HAP-1 (cell line): ENCODE results near the gene ADCY2.

Experiments used
- DNase-seq, 2 experiments: peaks; one replicate each; pipeline ENCODE4 v3.0.0-alpha.2; 2016 to 2020; ENCODE audit warnings: low spot score in 2 of 2
- H3K27me3 ChIP-seq: fragments of 250-450 bp; sonication (Bioruptor Pico); 2 replicates; pipeline ENCODE4 v1.5.1; 2020; ENCODE audit warnings: low read depth, mild to moderate bottlenecking, moderate library complexity
- H3K36me3 ChIP-seq: fragments of 250-450 bp; sonication (Bioruptor Pico); replicated peaks from 2 replicates; pipeline ENCODE4 v1.5.1; 2020; ENCODE audit warnings: mild to moderate bottlenecking
- H3K4me1 ChIP-seq: fragments of 250-450 bp; sonication (Bioruptor Pico); 2 replicates; pipeline ENCODE4 v1.5.1; 2020; ENCODE audit warnings: mild to moderate bottlenecking
- H3K4me3 ChIP-seq: fragments of 250-450 bp; sonication (Bioruptor Pico); 2 replicates; pipeline ENCODE4 v1.5.1; 2020; ENCODE audit warnings: mild to moderate bottlenecking, moderate library complexity
- H3K9me3 ChIP-seq: fragments of 250-450 bp; sonication (Bioruptor Pico); 2 replicates; pipeline ENCODE4 v1.5.1; 2020; ENCODE audit warnings: mild to moderate bottlenecking, moderate library complexity
- in situ Hi-C: fragments of 300-500 bp; cut with MboI; formaldehyde crosslinking; loops from 3 replicates; pipeline ENCODE4 v1.14.3; 2020; ENCODE audit warnings: low sequenced_read_pairs, inconsistent platforms, mixed read lengths

Gene ADCY2

DNA sequence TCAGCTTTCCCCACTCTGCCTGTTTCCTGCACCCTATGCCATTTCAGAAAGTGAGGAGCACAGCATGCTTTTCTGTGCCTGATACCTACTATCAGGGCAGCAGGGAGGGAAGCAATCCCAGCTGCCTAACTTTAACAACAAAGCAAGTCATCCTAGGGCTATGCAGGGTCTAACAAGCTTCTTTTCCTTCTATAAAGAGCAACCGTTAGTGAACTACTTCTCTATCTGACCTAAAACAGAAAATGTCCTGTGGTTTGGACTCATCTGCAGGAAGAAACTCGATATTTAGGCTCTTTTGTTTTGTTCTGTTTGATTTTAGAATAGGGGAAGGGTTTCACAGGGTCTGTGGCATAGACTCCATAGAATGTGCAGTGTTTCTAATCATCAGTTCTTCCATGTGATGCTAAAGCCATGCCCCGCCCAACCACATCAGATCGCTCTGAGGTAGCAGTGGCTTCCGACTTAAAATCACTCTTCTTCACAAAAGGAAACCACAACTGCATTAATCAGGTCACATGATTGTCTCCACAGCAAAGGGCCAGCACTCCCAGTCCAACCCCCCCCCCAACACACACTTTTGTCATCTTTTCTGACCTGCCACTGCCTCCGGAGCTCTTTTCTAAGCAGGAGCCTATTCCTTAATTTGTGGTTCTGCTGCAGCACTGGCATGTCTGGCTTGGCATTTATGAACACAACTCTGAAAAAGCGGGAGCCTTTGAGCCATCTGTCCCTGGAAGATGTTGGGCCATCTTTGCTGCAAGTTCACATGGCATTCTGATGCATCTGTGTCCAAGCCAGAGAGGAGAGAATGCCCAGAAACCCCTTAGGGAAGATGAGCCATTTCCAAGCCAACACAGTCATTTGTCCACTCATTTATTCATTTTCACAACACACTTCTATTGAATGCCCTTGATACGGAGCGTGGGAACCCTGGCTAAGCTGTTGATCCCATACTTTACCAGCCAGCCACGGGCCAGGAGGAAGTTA lies 383.4 kb downstream of the ADCY2 start:
- Histone ChIP-seq H3K9me3 (no peaks in the 10 kb centered on the region), H3K4me3 (no peak overlapping the region), H3K4me1 (no peaks in the 10 kb centered on the region), H3K27me3 (no peaks in the 10 kb centered on the region), H3K36me3 (no peaks in the 10 kb centered on the region)
- no peak for DNase-seq
- in situ Hi-C loops = no loop called here

DNA sequence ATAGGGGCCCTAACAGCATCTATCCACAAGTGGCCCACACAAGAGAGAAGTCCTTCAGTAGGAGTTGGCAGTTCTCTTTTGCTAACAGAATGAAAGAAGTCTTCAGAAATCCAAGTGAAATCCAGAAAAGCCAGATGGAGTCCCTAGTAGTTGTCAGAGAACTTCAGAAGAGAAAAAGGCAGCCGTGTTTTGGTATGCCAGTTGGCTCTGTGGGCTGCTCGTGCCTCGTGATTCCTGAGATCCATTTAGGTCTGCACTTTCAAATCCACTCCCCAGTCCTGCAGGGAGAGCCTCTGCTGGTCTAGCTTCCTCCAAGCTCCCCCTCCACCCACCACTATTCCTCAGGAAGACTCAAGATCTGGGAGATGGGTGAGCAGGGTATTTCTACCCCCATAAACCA lies 386.0 kb downstream of the ADCY2 start:
- in situ Hi-C loops = no loop called here
- DNase-seq = no peak

DNA sequence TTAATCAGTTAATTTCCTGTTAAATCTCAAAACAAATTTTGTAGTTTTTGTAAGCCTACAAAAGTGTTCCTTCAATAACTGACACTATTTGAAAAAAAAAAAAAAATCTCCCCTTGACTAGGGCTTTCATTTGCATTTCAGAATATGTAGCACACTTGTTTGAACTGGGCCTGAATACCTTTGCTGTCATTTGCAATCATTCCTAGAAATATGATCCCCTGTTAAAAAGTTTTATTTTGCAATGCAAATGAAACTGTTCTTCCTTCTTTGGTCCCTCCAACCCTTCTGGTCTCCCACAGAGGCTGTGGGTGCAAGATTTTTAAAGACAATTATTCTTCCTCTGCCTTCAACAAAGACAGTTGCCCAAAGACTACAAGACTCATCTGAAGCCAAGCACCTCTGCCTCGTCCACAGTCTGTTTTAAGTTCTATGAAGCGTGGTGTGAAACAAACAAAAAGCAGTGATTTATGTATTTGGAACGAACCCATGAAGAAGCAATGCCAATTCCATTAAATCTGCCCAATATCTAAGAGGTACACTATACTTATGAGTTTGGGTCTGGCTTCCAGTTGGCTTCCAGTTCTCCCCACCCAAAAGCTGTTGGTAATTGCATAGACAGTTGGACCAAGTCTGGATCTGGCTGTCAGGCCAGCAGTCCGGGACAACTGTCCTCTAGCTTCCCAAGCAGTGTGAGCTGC lies 388.9 kb downstream of the ADCY2 start:
- no peak for DNase-seq
- in situ Hi-C loops = no loop called here
- Histone ChIP-seq H3K27me3 (no peaks in the 10 kb centered on the region), H3K4me3 (no peak overlapping the region), H3K9me3 (no peaks in the 10 kb centered on the region), H3K36me3 (no peaks in the 10 kb centered on the region), H3K4me1 (no peaks in the 10 kb centered on the region)

More for the DNA sequence above, 386.0 kb downstream of the ADCY2 start:
- H3K4me3 ChIP-seq = no peak overlapping the region
- H3K9me3 ChIP-seq = no peaks in the 10 kb centered on the region
- no peaks in the 10 kb centered on the region for H3K4me1 ChIP-seq
- no peaks in the 10 kb centered on the region for H3K27me3 ChIP-seq
- no peaks in the 10 kb centered on the region for H3K36me3 ChIP-seq

DNA sequence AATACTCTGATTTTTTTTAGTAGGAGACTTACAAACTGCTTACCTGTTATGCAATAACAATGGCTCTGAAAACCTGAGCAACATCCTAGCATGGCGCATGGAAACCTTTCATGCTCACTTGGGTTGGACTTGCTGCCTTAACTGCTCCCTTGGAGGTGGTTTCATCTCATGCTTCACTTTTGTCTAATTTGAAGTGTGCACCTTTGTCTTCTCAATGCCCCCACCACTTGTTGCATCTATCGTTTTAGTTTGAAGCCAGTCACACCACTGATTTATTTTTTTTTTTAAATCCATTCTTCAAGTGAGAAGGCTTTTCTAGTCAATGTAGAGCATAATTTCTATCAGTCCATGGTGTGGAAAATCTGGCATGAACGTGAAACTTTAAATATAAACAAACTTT lies 391.8 kb downstream of the ADCY2 start:
- Histone ChIP-seq H3K4me1 (no peaks in the 10 kb centered on the region), H3K27me3 (no peaks in the 10 kb centered on the region), H3K36me3 (no peaks in the 10 kb centered on the region), H3K4me3 (no peak overlapping the region), H3K9me3 (no peaks in the 10 kb centered on the region)
- no peak for DNase-seq
- in situ Hi-C loops = no loop called here

DNA sequence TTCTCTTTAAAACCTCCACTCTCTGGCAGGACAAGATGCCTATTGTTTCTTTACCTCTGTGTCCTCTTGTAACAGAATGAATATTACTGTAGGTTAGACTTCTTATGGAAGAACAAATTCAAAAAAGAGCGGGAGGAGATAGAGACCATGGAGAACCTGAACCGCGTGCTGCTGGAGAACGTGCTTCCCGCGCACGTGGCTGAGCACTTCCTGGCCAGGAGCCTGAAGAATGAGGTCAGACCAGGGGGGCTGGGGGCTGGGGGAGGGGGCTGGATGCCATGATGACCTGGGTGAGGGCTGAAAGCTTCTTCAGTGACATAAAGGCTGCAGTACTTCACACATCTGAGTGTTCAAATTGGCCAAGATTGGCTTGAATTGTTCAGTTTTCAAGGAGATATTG lies 393.6 kb downstream of the ADCY2 start:
- H3K27me3 ChIP-seq = no peaks in the 10 kb centered on the region
- H3K4me1 ChIP-seq = no peaks in the 10 kb centered on the region
- in situ Hi-C loops = no loop called here
- H3K9me3 ChIP-seq = no peaks in the 10 kb centered on the region
- H3K36me3 ChIP-seq = no peaks in the 10 kb centered on the region
- no peak overlapping the region for H3K4me3 ChIP-seq
- DNase-seq = no peak

DNA sequence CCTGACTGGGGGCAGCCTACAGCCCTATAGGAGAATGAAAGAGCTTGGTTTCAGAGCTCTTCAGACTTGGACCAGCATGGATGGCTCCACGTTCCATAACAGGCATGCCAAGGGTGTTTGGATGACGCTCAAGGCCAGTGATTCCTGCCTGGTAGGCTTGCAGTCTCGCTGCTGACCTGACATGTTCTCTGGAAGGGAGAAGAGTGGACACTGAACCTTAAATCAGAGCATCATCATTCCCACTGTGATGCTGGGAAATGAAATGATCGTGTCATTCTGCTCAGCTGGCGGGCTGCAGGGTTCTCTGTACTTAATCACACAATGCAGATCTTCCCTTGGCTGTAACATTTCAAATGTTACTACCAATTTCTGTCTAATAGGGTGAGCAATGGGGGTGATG lies 398.0 kb downstream of the ADCY2 start:
- no peaks in the 10 kb centered on the region for H3K9me3 ChIP-seq
- in situ Hi-C loops = no loop called here
- H3K4me3 ChIP-seq = no peak overlapping the region
- no peak for DNase-seq
- H3K27me3 ChIP-seq = no peaks in the 10 kb centered on the region
- no peaks in the 10 kb centered on the region for H3K36me3 ChIP-seq
- no peaks in the 10 kb centered on the region for H3K4me1 ChIP-seq

DNA sequence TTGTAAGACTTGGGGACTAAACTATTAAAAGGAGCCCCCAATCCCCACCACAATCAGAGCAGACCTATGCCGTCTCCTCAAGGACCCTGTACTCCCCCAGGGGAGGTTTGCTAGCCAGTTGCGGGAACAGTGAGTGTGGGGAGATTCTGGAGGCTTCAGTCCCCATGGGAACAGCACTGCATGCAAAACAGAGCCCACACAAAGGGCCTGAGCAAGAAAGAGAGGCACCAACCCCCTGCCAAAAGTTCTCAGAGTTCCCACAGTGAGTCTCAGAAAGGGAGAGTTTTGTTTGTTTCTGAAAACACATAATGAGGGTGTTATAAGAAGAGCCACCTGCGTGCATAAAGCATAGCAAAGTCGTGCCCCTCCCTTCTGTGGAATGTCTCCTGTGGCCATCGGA lies 398.4 kb downstream of the ADCY2 start:
- in situ Hi-C loops = no loop called here
- Histone ChIP-seq H3K9me3 (no peaks in the 10 kb centered on the region), H3K36me3 (no peaks in the 10 kb centered on the region), H3K4me3 (no peak overlapping the region), H3K4me1 (no peaks in the 10 kb centered on the region), H3K27me3 (no peaks in the 10 kb centered on the region)
- DNase-seq = no peak

DNA sequence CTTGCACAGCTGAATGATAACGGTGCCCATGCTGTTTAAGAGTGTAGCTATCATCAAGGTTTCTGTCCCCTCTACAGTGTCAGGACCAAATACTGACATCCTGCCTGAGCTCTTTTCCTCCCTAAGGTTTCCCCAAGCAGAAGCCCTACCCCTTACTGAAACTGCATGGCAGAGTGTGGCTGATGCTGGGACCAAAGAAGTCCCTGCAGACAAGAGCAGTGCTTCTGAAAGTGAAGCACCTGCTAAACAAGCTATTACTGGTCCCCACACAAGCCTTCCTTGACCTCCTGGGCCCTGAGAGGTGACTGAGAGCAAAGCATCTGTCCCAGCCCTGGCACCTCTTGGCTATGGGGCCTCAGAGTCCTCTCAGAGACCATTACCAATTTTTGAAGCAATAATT lies 398.9 kb downstream of the ADCY2 start:
- in situ Hi-C loops = no loop called here
- no peak for DNase-seq
- Histone ChIP-seq H3K4me1 (no peaks in the 10 kb centered on the region), H3K36me3 (no peaks in the 10 kb centered on the region), H3K9me3 (no peaks in the 10 kb centered on the region), H3K27me3 (no peaks in the 10 kb centered on the region), H3K4me3 (no peak overlapping the region)

DNA sequence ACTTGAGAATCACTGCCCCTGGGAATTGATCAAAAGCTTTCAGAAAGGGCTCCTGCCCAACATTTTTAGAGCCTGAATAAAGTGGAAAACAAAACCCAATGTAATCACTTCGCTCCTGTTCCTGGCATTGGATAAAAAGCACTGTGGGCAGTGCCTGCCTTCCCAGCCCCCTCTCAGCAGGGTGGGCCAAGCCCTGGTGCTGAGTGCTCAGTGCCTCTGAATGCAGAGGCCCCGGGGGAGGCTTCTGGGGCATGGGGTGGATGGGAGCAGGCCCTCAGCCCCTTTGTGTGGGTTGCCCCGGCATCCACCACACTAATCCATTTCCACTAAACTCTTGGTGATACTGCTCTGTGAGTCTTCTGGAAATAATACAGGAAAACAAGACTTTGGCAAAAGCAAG lies 399.4 kb downstream of the ADCY2 start:
- no peak for DNase-seq
- Histone ChIP-seq H3K4me3 (no peak overlapping the region), H3K9me3 (no peaks in the 10 kb centered on the region), H3K27me3 (no peaks in the 10 kb centered on the region), H3K4me1 (no peaks in the 10 kb centered on the region), H3K36me3 (no peaks in the 10 kb centered on the region)
- in situ Hi-C loops = no loop called here

DNA sequence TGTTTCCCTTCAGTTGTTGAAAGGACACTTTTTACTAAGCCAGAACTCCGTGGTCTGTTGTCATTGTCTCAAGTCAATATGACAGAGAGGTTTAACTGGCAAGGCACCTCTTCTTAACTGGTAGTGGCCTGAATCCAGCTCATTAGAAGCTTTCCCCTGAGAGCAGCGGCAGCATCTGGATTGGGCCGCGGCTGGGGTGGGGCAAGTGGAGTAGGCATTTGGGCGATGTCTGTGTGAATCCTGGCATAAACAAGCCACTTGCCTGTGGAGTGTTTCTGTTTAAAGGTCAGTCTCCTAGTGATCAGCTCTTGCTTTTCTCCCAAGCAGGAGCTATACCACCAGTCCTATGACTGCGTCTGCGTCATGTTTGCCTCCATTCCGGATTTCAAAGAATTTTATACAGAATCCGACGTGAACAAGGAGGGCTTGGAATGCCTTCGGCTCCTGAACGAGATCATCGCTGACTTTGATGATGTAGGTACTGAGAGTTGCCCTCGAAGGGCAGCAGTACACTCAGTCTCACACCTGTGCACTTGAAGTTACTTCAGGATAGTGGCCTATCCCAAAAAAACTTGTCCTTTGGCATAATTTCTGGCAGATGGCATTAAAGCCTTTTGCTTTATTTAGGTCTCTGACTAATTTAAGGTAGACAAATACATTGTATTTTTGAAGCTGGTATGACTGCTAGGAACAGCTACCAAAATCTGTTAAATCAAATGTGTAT lies 406.1 kb downstream of the ADCY2 start:
- Histone ChIP-seq H3K36me3 (no peaks in the 10 kb centered on the region), H3K4me3 (no peak overlapping the region), H3K4me1 (no peaks in the 10 kb centered on the region), H3K27me3 (no peaks in the 10 kb centered on the region), H3K9me3 (no peaks in the 10 kb centered on the region)
- no peak for DNase-seq
- in situ Hi-C loops = no loop called here

DNA sequence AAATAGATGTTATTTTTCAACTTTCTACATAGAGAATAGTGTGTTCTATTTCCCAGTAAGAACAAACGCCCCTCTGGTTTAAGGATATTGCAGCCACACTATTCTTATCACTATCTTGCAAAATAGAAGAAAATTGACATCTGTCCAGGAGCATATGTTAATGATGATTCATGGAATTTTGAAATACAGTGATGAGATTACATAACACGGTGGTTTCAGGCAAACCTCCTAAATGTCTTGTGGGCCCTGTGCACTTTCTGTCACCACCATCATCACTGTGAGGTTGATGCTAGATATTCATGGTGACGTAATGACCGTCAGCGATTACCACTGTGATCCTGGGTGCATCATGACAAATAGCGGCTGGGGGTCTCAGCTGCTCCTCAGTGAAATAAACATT lies 406.9 kb downstream of the ADCY2 start:
- in situ Hi-C loops = no loop called here
- H3K36me3 ChIP-seq = no peaks in the 10 kb centered on the region
- no peaks in the 10 kb centered on the region for H3K9me3 ChIP-seq
- no peak for DNase-seq
- H3K4me3 ChIP-seq = no peak overlapping the region
- no peaks in the 10 kb centered on the region for H3K27me3 ChIP-seq
- no peaks in the 10 kb centered on the region for H3K4me1 ChIP-seq

DNA sequence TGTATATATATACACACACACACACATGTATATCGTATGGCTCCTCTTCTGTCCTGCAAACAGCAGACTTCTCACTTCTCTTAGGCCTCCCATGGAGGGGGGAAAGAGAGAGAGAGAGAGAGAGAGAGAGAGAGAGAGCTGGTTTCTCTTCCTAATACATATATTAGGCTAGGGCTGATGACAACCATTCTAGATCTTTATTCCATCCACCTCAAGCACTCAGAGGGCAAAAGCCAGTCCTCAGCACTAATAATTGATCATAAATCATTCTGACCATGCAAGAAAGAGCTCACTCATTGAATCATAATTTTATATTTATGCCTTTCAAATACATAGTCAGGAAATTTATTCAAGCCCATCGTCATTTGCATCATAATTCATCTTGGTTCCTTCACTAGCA lies 408.0 kb downstream of the ADCY2 start:
- no peaks in the 10 kb centered on the region for H3K9me3 ChIP-seq
- DNase-seq = no peak
- no peak overlapping the region for H3K4me3 ChIP-seq
- in situ Hi-C loops = no loop called here
- H3K4me1 ChIP-seq = no peaks in the 10 kb centered on the region
- no peaks in the 10 kb centered on the region for H3K36me3 ChIP-seq
- H3K27me3 ChIP-seq = no peaks in the 10 kb centered on the region

DNA sequence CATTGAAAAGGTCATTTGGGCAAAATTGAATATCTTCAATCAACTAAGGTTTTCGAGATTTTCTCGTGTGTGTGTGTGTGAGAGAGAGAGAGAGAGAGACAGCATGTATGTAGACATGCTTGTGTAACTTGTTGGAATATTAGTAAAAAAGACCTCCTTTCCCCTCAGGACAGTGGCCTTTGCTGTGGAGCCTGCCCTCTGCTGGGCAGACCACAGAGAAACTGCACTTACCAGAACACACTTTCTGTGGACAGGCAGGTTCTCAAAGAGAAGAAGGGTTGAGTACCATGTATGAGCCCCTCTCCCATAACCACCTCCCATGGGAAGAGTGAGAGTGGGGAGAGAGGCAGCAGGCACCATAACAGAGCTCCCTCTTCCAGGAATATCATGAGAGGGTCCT lies 409.4 kb downstream of the ADCY2 start:
- Histone ChIP-seq H3K36me3 (no peaks in the 10 kb centered on the region), H3K27me3 (no peaks in the 10 kb centered on the region), H3K4me3 (no peak overlapping the region), H3K4me1 (no peaks in the 10 kb centered on the region), H3K9me3 (no peaks in the 10 kb centered on the region)
- in situ Hi-C loops = no loop called here
- DNase-seq = no peak

DNA sequence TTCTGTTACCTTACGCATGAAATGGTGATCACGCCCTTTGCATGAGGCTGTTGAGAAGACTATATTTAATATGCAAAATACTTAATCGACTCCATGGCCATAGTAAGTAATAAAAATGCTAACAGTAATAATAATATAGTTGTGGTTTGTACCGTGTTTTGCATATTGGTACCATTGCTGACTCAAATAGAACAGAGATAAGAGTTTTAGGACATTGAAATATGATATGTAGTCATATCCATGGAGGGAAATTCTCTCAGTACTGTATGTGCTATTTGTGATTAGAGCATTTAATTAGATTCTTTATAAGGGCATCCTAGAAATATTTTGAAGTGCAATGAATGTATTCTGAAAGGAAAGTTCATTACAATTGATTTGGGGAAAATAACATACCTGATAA lies 413.1 kb downstream of the ADCY2 start:
- H3K27me3 ChIP-seq = no peaks in the 10 kb centered on the region
- H3K9me3 ChIP-seq = no peaks in the 10 kb centered on the region
- no peak overlapping the region for H3K4me3 ChIP-seq
- no peak for DNase-seq
- H3K36me3 ChIP-seq = no peaks in the 10 kb centered on the region
- in situ Hi-C loops = no loop called here
- no peaks in the 10 kb centered on the region for H3K4me1 ChIP-seq
